GM21526 (cell line): ENCODE results near the gene SPZ1.
"Not testable (repeated sequence)": the region's sequence is repeated elsewhere in the genome, so short reads cannot be mapped to it uniquely, and the experiment has no call there.

ENCODE experiments used
- ATAC-seq: cut with Tn5 transposase; IDR thresholded peaks from one replicate; pipeline ENCODE4 v1.9.1; 2021; ENCODE audit warnings: moderate library complexity; ENCODE audit not compliant: unreplicated experiment, low FRiP score

Gene SPZ1, protein sequence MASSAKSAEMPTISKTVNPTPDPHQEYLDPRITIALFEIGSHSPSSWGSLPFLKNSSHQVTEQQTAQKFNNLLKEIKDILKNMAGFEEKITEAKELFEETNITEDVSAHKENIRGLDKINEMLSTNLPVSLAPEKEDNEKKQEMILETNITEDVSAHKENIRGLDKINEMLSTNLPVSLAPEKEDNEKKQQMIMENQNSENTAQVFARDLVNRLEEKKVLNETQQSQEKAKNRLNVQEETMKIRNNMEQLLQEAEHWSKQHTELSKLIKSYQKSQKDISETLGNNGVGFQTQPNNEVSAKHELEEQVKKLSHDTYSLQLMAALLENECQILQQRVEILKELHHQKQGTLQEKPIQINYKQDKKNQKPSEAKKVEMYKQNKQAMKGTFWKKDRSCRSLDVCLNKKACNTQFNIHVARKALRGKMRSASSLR

DNA sequence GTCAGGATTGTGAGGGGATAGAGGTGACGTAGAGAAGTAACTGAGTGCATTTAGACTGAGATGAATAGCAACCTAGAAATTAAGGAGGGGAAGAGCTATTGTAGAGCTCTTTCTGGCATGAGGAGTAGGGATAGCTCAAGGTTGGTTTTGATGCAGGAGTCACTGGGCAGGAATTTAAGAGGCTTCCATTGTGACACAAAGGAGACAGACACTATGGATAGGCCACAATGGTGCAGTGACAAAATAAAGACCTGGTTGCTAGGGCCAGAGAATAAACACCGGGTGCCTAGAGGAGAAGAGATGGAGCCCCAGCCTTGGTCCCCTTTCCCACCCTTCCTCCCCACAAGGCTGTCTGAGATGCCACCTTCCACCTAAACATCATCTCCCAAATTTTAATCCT is at the start of gene SPZ1:
SPZ1 (plus strand) TSS at position 301 of the 400 bp plus-strand sequence. CDS start 214 bp downstream, outside the sequence.
- ATAC-seq = no peak

DNA sequence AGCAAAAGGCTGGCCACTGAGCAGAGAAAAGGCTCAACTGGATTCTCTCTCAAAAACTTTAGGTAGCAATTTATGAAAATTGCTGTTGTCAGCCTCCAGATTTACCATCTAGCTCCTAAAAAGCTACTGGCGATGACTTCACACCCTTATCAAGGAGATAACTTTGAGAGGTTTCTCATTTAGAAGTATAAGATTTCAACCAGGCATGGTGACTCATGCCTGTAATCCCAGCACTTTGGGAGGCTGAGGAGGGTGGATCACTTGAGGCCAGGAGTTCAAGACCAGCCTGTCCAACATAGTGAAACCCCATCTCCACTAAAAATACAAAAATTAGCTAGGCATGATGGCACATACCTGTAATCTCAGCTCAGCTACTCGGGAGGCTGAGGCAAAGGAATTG is 49.3 kb upstream of the SPZ1 start:
- ATAC-seq = not testable (repeated sequence)

DNA sequence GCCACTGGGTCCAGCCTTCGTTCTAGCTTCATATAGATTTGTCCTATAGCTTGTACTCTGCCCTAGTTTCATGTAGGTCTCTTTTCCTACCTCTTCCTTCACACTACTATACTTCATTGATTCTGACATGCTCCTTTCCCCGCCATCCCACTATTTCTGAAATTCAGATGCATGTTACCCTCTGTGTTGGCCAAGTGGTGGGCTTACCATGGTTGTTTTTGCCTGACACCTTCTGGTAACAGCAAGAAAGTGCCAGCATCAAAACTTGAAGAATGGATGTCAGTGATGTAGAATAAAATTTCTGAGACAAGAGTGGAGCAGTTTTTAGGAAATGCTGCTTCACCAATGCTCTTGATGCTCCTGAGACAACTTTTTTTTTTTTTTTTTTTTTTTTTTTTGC is 44.5 kb upstream of the SPZ1 start:
- no peak for ATAC-seq

DNA sequence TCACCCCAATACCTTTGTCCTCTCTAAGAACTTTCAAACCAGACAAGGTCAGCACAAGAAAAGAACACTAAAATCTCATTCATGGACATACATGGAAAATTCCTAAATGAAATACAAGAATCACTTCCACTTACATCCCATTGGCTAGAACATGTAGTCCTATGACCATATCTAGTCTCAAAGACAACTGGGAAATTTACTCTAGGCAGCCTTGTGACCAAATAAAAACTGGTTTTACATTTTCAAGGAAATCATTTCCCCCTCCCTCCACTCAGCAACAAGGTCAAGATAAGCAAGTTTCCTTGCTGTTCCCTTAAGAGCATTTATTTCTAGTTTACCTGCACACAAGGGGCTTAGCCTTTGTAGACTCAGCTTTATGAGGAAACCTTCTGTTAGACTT is 43.6 kb upstream of the SPZ1 start:
- no peak for ATAC-seq

DNA sequence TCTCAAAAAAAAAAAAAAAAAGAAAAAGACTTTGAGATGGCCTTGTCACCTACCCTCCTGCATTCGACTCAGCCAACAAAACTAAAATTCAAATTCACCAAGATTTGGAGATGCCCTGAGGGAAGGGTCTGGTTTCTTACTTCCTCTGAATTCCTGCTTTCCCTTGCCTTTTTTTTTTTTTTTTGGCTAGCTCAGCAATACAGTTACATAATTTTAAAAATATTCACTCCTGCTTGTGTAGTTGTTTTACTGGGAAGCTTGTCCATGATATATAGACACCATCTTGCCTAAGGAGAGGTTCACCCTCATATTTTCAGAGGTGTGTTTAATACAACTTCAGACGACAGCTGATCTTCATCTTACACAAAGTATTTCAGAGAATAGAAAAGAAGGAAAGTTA is 42.6 kb upstream of the SPZ1 start:
- no peak for ATAC-seq

DNA sequence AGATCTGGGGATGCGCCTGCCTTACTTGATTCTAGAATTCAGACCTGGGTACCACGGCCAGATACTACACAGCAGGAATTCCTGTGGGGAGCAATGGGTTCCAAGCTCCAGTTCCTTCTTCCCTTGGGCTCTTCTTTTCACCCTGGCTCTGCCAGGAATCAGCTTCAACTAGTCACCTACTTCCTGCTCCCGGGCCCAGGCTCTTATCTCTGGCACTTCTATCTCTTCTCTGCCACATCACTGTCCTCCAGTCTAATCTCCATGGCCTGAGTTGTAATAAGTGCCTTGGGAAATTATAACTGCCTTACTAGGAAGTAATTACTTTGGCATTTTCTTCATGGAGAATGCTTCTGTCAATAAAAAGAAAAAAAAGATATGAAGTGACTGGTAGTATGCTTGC is 37.7 kb upstream of the SPZ1 start:
- ATAC-seq = no peak

DNA sequence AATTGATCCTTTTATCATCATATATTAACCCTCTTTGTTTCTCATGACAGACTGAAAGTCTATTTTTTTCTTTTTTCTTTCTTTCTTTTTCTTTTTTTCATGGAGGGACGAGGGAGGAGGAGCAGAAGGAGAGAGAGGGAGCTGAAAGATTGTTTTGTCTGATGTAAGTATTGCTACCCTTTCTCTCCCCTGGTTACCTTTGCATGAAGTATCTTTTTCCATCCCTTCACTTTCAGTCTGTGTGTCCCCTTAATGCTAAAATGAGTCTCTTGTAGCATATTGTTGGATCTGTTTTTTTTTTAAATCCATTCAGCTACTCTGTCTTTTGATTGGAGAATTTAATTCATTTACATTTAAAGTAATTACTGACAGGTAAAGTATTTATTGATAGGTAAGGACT is 36.4 kb upstream of the SPZ1 start:
- no peak for ATAC-seq

DNA sequence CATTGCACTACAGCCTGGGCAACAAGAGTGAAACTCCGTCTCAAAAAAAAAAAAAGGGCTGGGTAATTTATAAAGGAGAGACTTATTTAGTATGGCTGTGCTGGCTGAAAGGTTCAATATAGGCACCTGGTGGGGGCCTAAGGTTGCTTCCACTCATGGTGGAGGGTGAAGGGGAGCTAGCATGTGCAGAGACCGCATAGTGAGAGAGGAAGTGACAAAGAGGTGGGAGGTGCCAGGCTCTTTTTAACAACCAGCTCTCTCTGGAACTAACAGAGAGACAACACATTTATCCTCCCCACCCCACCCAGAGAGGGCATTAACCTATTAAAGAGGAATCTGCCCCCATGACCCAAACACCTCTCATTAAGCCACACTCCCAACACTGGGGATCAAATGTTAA is 35.1 kb upstream of the SPZ1 start:
- ATAC-seq = no peak

DNA sequence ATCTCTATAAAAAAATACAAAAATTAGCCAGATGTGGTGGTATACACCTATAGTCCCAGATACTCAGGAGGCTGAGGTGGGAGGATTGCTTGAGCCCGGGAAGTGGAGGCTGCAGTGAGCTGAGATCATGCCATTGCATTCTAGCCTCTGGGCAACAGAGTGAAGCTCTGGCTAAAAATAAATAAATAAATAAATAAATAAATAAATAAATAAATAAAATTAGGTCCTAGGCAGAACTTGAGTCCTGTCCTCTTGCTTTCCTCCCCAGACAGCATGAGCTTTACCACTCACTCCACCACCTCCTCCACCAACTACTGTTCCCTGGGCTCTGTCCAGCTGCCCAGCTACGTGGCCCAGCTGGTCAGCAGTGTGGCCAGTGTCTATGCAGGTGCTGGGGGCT is 31.6 kb upstream of the SPZ1 start:
- ATAC-seq = no peak

DNA sequence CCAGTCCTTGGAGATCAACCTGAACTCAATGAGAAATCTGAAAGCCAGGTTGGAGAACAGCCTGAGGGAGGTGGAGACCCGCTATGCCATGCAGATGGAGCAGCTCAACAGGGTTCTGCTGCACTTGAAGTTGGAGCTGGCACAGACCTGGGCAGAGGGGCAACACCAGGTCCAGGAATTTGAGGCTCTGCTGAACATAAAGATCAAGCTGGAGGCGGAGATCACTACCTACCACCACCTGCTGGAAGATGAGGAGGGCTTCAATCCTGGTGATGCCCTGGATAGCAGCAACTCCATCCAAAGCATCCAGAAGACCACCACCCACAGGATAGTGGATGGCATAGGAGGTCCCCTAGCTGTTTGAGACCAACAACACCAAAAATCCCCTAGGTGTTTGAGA is 30.5 kb upstream of the SPZ1 start:
- ATAC-seq = no peak

DNA sequence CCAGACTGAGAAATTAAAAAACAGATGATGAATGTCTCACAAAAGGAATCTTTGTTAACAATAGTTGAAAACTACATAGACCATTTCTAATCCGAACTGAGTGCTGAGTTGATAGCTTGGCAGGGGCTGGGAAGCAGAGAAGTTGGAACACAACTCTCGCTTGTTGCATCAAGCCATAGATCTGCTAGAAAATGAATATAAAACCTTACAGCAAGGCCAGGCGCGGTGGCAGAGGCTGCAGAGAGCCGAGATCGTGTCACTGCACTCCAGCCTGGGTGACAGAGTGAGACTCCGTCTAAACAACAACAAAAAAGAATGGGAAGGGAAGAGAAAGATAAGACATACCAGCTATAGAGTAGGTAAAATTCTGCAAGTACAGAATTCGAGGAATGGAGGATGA is 28.0 kb upstream of the SPZ1 start:
- ATAC-seq = no peak

DNA sequence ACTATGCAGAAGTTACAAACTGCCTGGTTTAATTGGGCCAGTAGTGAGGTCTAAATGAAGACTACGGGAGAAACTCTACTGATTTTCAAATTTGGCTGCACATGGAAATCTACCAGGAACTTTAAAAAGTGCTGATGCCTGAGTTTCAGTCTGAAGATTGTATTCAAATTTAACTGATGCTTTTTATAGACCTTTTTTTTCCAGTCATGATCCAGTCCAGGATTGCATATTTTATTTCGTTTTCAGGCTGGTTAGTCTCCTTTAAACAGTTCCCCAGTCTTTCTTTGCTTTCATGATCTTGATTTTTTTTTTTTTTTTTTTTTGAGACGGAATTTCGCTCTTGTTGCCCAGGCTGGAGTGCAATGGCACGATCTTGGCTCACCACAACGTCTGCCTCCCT is 23.7 kb upstream of the SPZ1 start:
- ATAC-seq = no peak

DNA sequence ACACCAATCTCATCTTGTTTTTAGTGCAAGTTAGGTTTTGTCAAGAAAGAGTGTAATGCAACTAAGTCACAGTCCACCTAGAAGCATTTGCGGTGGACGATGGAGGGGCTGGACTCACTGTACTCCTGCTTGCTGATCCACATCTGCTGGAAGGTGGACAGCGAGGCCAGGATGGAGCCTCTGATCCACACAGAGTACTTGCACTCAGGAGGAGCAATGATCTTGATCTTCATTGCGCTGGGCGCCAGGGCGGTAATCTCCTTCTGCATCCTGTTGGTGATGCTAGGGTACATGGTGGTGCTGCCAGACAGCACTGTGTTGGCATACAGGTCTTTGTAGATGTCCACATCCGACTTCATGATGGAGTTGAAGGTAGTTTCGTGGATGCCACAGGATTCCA is 20.2 kb upstream of the SPZ1 start:
- no peak for ATAC-seq

DNA sequence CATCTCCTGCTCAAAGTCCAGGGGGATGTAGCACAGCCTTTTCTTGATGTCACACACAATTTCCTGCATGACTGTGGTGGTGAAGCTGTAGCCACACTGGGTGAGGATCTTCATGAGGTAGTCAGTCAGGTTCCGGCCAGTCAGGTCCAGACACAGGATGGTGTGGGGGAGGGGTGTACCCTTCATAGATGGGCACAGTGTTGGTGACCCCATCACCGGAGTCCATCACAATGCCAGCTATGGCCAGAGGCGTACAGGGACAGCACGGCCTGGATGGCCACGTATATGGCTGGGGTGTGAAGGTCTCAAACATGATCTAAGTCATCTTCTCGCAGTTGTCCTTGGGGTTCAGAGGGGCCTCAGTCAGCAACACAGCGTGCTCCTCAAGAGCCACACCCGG is 19.7 kb upstream of the SPZ1 start:
- no peak for ATAC-seq

DNA sequence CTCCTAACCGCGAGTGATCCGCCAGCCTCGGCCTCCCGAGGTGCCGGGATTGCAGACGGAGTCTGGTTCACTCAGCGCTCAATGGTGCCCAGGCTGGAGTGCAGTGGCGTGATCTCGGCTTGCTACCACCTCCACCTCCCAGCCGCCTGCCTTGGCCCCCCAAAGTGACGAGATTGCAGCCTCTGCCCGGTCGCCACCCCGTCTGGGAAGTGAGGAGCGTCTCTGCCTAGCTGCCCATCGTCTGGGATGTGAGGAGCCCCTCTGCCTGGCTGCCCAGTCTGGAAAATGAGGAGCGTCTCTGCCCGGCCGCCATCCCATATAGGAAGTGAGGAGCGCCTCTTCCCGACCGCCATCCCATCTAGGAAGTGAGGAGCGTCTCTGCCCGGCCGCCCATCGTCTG is 19.0 kb upstream of the SPZ1 start:
- ATAC-seq = not testable (repeated sequence)

DNA sequence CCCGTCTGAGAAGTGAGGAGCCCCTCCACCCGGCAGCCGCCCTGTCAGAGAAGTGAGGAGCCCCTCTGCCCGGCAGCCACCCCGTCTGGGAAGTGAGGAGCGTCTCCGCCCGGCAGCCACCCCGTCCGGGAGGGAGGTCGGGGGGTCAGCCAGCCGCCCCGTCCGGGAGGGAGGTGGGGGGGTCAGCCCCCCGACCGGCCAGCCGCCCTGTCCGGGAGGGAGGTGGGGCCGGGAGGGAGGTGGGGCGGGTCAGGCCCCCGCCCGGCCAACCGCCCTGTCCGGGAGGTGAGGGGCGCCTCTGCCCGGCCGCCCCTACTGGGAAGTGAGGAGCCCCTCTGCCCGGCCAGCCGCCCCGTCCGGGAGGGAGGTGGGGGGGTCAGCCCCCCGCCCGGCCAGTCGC is 18.5 kb upstream of the SPZ1 start:
- not testable (repeated sequence) for ATAC-seq

DNA sequence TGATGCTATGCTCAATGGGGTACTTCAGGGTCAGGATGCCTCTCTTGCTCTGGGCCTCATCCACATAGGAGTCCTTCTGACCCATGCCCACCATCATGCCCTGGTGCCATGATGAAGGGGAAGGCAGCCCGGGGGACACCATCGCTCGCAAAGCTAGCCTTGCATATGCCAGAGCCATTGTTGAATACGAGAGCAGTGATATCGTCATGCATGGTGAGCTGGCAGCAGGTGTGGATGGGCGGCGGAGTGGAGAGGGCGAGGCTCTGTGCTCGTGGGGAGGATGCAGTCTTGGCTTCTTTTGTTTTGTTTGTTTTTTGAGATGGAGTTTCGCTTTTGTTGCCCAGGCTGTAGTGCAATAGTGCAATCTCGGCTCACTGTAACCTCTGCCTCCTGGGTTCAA is 17.2 kb upstream of the SPZ1 start:
- no peak for ATAC-seq

DNA sequence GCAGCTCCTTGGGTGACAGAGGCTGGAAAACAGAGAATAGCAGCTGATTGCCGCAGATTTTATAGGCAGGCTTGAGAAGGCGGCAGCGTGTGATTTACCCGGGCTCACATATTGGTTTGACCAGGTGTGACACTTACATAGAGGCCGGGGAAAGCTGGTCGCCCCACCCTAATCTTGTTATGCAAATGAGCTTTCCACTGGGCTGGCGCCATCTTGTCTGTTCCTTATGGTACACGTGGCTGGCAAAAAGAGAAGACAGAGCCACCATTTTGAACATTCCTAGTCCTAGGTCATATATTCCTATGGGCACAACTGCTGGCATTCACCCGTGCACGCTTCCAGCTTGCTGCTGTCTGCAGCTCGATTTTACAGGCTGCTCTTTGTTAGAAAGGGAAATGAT is 11.3 kb upstream of the SPZ1 start:
- ATAC-seq = no peak

DNA sequence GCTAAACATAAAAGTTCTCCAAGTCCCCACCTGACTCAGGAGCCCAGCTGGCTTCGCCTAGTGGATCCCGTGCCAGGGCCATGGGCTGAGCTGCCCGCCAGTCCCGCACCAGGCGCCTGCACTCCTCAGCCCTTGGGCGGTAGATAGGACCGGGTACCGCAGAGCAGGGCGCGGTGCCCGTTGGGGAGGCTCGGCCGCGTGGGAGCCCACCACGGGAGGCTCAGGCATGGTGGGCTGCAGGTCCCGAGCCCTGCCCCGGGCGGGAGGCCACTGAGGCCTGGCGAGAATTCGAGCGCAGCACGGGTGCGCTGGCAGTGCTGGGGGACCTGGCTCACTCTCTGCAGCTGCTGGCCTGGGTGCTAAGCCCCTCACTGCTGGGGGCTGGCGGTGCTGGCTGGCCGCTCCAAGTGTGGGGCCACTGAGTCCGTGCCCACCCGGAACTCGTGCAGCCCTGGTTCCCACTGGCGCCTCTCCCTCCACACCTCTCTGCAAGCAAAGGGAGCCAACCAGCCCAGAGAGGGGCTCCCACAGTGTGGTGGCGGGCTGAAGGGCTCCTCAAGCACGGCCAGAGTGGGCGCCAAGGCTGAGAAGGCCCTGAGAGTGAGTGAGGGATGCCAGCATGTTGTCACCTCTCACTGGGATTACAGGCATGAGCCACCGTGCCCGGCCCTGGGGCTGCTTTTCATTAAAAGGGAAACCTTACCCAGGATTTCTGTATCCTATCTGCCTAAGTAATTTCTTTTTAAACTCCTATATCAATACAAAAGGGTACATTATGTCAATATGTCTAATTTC is 9.7 kb upstream of the SPZ1 start:
- no peak for ATAC-seq

DNA sequence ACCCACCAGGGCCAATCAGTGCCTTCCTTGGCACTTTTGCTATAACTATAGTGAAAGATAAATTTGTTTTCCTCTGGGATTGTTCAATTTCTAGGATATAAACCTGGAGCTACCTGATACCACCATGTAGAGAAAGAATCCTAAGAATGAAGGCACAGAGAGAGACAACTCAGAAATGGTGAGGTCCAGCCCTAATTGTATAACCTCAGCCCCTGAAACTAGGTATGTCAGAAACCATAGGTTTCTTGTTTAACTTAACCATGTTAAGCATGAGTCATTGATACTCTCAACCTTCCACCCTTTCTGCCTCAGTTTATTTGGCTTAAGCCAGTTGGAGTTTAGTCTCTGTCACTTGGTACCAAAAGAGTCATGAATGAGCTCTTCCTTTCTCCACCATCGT is 4.6 kb upstream of the SPZ1 start:
- no peak for ATAC-seq

DNA sequence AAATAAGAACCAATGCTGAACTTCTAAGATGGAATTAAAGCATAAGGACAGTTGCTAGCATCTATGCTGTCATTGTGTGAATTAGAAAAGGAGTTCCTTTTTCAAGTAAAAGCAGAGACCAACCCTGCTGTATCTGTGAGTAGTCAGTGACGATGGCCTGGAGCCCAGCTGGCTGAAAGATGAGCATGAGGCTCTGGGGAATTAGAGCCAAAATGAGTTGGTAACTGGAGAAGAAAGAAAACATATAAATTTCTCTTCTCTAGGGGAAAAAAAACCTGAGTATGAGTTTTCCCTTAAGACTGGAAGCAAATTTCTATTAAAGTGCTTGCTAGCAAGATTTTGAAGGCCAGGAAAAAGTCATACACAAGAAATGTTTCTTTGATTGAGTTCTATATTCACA is 1.6 kb upstream of the SPZ1 start:
- no peak for ATAC-seq

DNA sequence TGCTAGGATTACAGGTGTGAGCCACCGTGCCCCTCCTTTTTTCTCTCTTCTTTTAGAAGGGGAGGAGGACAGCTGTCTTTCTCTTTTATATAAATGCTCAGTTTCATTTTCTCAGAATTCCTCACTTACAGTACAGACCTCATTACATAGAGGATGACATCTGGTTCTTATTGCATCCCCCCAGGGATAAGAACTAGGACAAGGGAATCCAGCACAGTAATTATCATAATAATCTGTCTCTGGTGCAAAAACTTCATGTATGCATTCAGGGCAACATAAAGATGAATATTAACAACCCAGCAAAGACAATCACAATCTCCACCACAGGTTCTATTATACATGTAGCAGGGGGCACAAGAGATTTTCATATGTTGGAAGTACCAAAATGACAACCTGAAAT is 5.1 kb downstream of the SPZ1 start:
- ATAC-seq = no peak
